Esophagus squamous epithelium (tissue), 4 donors: Measurements from ENCODE around the gene TFDP2.
"Not testable (repeated sequence)": the region's sequence is repeated elsewhere in the genome, so short reads cannot be mapped to it uniquely, and the experiment has no call there.

Source experiments
- CTCF ChIP-seq, 6 experiments: fragments of 450-650 bp in 4 of 6; fragments of 200-600 bp in 2 of 6; sonication (generic) in 2 of 6; IDR thresholded peaks; one replicate each; pipeline ENCODE4 v1.5.1; 2016 to 2019; ENCODE audit warnings: antibody characterized with exemption in 6 of 6, mild to moderate bottlenecking in 4 of 6, moderate library complexity in 4 of 6
- POLR2A ChIP-seq, 4 donors: fragments of 450-650 bp; IDR thresholded peaks; one replicate each; pipeline ENCODE4 v1.6.1; 2017; ENCODE audit warnings: antibody characterized with exemption in 4 of 4, mild to moderate bottlenecking in 4 of 4, moderate library complexity in 3 of 4

GRCh38 chr3:142075656-142076055, 73.7 kb downstream of the TFDP2 start:
- TF ChIP-seq CTCF, POLR2A (IDR thresholded peaks at IDR 0.05): not testable (repeated sequence)
